22Rv1 (cell line): Measurements from ENCODE around the gene C6orf132.
A peak's percentile ranks its signal among the peaks of the same experiment; 100 is the strongest.

Source experiments
- H3K27ac ChIP-seq: fragments of 450-650 bp; 2 replicates; pipeline ENCODE4 v1.5.1; 2017
- CTCF ChIP-seq: fragments of 450-650 bp; IDR thresholded peaks from 2 replicates; pipeline ENCODE4 v1.5.1; 2017; ENCODE audit warnings: mild to moderate bottlenecking
- ZFX ChIP-seq: fragments of 450-650 bp; IDR thresholded peaks from 2 replicates; pipeline ENCODE4 v1.6.1; 2017; ENCODE audit warnings: antibody characterized with exemption, borderline replicate concordance

C6orf132 gene

GRCh38 chr6:42083530-42083929, 58.9 kb downstream of the C6orf132 start:
- TF ChIP-seq ZFX (no peak), CTCF (no peak)

GRCh38 chr6:42079941-42080464, 62.4 kb downstream of the C6orf132 start:
- H3K27ac ChIP-seq, result no peak overlapping the region
- no peak for TF ChIP-seq CTCF

More at GRCh38 chr6:42083530-42083929, 58.9 kb downstream of the C6orf132 start:
- H3K27ac ChIP-seq, result no peak overlapping the region

GRCh38 chr6:42078386-42078785, 64.0 kb downstream of the C6orf132 start:
- TF ChIP-seq CTCF (no peak), ZFX (no peak)
- no peak overlapping the region for H3K27ac ChIP-seq

- no peak overlapping the region for H3K27ac ChIP-seq
- TF ChIP-seq ZFX, result no peak
- peak; percentile 91 for TF ChIP-seq CTCF
Observed at GRCh38 chr6:42075159-42075838, 67.1 kb downstream of the C6orf132 start.

GRCh38 chr6:42073287-42073686, 69.1 kb downstream of the C6orf132 start:
- TF ChIP-seq ZFX, result no peak
- no peak for TF ChIP-seq CTCF

GRCh38 chr6:42071881-42072583, 70.4 kb downstream of the C6orf132 start:
- no peak overlapping the region for H3K27ac ChIP-seq
- TF ChIP-seq CTCF (no peak), ZFX (no peak)

More at GRCh38 chr6:42073287-42073686, 69.1 kb downstream of the C6orf132 start:
- H3K27ac ChIP-seq, result no peak overlapping the region

- TF ChIP-seq CTCF (no peak), ZFX (no peak)
- no peak overlapping the region for H3K27ac ChIP-seq
Observed at GRCh38 chr6:42068872-42069522, 73.4 kb downstream of the C6orf132 start.
